GM04503 (cell line): ENCODE data around the gene ERC1.
A peak's percentile ranks its signal among the peaks of the same experiment; 100 is the strongest.
"Not testable (repeated sequence)": the region's sequence is repeated elsewhere in the genome, so short reads cannot be mapped to it uniquely, and the experiment has no call there.

ENCODE experiments used
- DNase-seq: peaks from one replicate; pipeline ENCODE4 v3.0.0-alpha.2; 2012; ENCODE audit warnings: low read depth

Gene ERC1

DNA sequence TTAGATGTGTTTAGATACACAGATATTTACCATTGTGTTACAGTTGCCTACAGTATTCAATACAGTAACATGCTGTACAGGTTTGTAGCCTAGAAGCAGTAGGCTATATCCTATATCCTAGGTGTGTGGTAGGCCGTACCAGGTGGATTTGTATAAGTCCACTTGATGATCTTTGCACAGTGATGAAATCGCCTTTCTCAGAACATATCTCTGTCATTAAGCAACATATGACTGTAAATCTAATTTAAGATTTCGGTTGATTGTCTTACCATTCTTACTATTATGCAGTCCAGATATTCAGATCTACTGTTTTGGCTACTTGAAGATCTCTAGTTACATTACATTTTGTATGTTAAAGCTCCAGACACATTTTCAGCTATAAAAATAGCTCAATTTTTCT is 39.8 kb downstream of the ERC1 start:
- no peak for DNase-seq

- DNase-seq = no peak
Measured at GRCh38 chr12:1034243-1034642, 43.2 kb downstream of the ERC1 start.

GRCh38 chr12:1034751-1035457 is 43.9 kb downstream of the ERC1 start:
- DNase-seq = no peak

- no peak for DNase-seq
Measured at GRCh38 chr12:1041478-1041877, 50.5 kb downstream of the ERC1 start.

GRCh38 chr12:1044199-1044598 is 53.2 kb downstream of the ERC1 start:
- no peak for DNase-seq

- peak; percentile 21 for DNase-seq
Measured at GRCh38 chr12:1044696-1045095, 53.7 kb downstream of the ERC1 start.

- no peak for DNase-seq
Measured at GRCh38 chr12:1046727-1047126, 55.7 kb downstream of the ERC1 start.

GRCh38 chr12:1047898-1048660 is 57.1 kb downstream of the ERC1 start:
- no peak for DNase-seq

- no peak for DNase-seq
Measured at GRCh38 chr12:1050059-1050707, 59.2 kb downstream of the ERC1 start.

DNA sequence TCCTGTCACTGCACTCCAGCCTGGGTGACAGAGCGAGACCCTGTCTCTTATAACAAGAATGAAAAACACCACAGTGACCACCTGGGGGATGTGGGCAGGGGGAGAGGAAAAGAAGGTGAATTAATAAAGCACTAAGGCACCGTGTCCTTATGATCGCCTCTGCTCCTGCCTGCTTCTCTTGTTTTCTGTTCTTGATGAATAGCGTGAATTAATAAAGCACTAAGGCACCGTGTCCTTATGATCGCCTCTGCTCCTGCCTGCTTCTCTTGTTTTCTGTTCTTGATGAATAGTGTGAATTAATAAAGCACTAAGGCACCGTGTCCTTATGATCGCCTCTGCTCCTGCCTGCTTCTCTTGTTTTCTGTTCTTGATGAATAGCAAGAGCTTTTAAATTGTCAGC is 60.6 kb downstream of the ERC1 start:
- not testable (repeated sequence) for DNase-seq

DNA sequence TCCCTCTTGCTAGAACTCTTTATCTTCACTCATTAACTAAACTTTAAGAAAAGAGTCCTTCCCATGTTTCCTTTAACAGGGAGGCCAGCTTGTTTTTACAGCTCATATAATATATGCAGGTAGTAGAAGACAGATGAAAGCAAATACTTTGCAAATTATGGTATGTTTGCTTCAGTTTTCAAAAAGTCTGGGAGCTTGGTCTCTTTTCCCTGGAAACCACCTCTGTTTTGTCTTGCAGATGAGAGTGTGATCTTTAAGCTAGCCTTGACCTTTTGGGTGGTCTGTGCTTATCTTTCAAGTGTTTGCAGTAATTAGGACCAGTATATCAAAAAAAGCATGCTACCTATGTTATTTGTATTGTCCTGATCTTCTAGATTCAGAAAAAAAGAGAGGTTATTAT is 62.7 kb downstream of the ERC1 start:
- no peak for DNase-seq

- no peak for DNase-seq
Measured at GRCh38 chr12:1054117-1054870, 63.3 kb downstream of the ERC1 start.

DNA sequence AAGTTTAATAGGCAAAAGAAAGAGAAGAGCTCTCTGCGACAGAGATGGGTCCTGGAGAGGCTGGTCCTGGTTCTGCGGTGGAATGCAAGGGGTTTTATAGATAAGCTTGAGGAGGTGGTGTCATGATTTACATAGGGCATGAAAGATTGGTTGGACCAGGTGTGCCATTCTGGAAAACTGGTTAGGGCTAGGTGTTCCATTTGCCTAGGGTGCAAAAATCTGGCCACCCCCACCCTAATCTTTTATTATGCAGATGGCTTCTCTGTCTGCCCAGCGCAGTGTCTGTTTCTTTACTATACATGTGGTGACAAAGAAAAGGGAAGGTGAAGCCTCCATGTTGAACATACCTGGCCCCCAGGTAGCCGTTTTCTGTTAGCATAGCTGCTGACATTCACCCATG is 65.4 kb downstream of the ERC1 start:
- DNase-seq = no peak

- DNase-seq = no peak
Measured at GRCh38 chr12:1058423-1058822, 67.4 kb downstream of the ERC1 start.

- no peak for DNase-seq
Measured at GRCh38 chr12:1059162-1059561, 68.1 kb downstream of the ERC1 start.

DNA sequence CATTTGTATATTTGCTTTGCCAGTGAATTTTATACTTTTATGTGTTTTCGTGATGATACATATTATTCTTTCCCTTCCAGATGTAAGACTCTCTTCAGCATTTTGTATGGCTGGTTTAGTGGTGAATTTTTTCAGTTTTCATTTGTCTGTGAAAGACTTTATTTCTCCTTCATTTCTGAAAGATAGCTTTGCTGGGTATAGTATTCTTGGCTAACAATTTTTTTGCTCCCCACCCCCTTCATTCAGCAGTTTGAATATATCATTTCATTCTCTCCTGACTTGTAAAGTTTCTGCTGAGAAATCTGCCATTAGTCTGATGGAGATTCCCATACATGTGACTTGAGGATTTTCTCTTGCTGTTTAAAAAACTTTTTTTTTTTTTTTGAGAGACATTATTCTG is 72.8 kb downstream of the ERC1 start:
- DNase-seq = no peak

GRCh38 chr12:1064317-1064716 is 73.3 kb downstream of the ERC1 start:
- DNase-seq = no peak

DNA sequence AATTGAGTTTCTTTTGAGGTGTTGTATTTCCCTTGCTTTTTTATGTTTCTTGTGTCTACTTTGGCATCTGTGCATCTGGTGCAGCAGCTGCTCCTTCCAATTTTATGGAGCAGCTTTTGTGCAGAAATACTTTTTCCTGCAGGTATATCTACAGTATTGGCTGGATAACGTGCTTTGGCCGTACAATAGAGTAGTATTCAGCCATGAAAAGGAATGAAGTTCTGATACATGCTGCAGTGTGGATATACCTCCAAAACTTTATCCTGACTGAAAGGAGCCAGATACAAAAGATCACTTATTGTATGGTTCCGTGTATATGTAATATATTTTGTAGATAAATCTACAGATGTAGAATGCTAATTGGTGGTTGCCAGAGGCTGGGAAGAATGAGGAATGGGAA is 74.6 kb downstream of the ERC1 start:
- DNase-seq = no peak

GRCh38 chr12:1069846-1070245 is 78.8 kb downstream of the ERC1 start:
- DNase-seq = no peak

- no peak for DNase-seq
Measured at GRCh38 chr12:1071182-1071581, 80.2 kb downstream of the ERC1 start.

DNA sequence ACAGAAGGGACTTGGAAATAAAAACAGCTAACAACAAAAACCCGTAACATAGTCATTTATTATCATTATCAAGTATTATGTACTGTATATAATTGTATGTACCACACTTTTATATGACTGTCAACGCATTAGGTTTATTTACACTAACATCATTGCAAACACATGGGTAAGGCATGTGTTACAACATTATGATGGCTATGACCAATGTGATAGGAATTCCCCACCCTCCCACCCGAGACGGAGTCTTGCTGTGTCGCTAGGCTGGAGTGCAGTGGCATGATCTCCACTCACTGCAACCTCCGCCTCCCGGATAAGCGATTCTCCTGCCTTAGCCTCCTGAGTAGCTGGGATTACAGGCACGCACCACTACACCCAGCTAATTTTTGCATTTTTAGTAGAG is 82.6 kb downstream of the ERC1 start:
- no peak for DNase-seq

DNA sequence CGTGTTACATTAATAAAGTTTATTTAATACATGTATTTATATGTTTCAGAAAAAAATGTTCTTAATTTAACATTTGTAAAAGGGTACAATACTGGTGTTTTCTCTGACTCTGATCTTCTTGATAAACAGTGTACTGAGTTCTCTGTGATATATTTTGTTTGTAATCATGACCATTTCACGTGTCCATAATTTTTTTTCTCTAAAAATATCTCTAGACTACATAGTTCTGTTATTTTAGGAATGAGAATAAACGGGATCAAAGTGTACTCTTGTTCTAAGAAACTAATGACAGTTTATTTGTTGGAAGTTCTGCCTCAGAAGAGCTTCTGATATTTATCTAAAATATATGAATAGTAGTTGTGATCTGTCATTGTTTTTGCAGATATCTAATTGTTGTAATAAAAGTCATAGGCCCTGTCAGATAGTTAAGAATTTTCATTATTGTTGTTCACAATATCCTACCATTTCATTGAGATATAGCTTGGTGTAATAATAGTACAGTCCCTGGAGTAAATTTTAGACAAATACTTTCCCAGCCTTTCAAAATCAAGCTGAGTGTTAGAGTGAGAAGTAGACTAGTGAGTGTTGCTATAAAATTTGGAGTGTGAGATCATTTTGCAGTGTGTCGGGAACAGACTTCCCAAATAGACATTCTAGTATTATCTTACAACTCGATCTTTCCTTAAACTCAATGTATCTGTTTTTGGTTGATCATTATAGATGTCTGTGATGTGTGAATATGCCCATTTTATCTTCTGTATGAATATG is 86.2 kb downstream of the ERC1 start:
- DNase-seq = no peak
